WERI-Rb-1 (cell line): ENCODE results near the gene KCNMA1.

Experiments
- DNase-seq: peaks from one replicate; pipeline ENCODE4 v3.0.0-alpha.2; 2020
- H3K27ac ChIP-seq: fragments of 250-450 bp; sonication (Bioruptor Pico); 2 replicates; pipeline ENCODE4 v1.5.1; 2020; ENCODE audit warnings: mild to moderate bottlenecking, moderate library complexity
- H3K27me3 ChIP-seq: fragments of 250-450 bp; sonication (Bioruptor Pico); 2 replicates; pipeline ENCODE4 v1.5.1; 2021; ENCODE audit warnings: mild to moderate bottlenecking, low read depth, moderate library complexity; ENCODE audit not compliant: insufficient read depth, severe bottlenecking
- H3K36me3 ChIP-seq: fragments of 250-450 bp; sonication (Bioruptor Pico); 2 replicates; pipeline ENCODE4 v1.5.1; 2020; ENCODE audit warnings: mild to moderate bottlenecking, moderate library complexity
- H3K4me3 ChIP-seq: 2 replicates; pipeline ENCODE4 v1.5.1; 2011; ENCODE audit warnings: low read depth, mild to moderate bottlenecking, control low read depth, low read length
- H3K9me3 ChIP-seq: fragments of 250-450 bp; sonication (Bioruptor Pico); 2 replicates; pipeline ENCODE4 v1.5.1; 2021; ENCODE audit warnings: mild to moderate bottlenecking, moderate library complexity; ENCODE audit not compliant: severe bottlenecking
- CTCF ChIP-seq: IDR thresholded peaks from 2 replicates; pipeline ENCODE4 v1.5.1; 2011; ENCODE audit warnings: low read depth, mild to moderate bottlenecking, control low read depth, inconsistent platforms, low read length

Gene KCNMA1

DNA sequence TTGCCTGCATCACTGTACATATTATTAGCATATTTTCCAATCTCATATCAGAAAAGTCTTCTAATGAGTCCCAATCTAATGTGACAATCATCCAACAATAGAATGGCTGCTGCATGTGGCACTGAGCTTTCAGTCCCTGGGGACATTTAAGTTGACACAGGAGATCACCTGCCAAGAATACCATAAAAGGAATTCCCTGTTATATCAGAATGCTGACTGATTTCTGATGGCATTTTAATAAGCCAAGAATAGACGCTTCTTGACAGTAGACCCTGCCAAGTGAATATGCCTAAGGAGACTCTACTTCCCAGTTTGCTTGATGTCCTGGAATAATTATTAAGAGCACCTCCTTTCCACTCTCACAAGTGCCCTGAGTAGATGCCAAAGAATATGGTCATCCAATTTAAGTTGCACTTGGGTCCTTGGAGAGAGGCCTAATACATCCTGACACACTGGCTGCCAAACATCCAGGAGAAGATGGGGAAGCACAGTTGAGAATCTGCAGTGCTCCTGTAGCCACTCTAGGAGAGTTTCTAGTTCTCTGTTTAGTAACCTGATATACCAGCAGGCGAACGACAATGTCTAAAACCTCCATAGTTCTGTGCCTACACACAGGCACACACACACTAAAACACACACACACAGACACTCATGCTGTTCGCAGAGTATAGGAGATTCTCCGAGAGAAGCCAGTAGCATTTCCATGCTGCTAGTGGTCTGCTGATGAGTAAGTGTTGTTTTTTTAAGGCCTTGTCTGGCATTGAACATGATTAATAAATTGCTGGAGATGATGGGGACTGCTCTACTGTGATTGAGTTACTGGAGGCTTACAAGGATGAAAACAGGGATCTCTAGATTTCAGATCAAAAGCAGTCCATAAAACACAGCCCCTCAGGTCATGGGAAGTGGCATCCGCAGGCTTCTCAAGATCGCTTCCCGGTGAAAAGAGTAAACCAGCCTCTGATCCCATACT is 369.6 kb downstream of the KCNMA1 start:
- H3K4me3 ChIP-seq: no peak overlapping the region
- DNase-seq: no peak
- H3K27me3 ChIP-seq: no peaks in the 10 kb centered on the region
- no peak overlapping the region for H3K27ac ChIP-seq
- TF ChIP-seq CTCF: no peak
- no peaks in the 10 kb centered on the region for H3K36me3 ChIP-seq
- no peaks in the 10 kb centered on the region for H3K9me3 ChIP-seq

- Histone ChIP-seq H3K27me3 (no peaks in the 10 kb centered on the region), H3K36me3 (no peaks in the 10 kb centered on the region), H3K9me3 (no peaks in the 10 kb centered on the region), H3K4me3 (no peak overlapping the region), H3K27ac (no peak overlapping the region)
- no peak for DNase-seq
- no peak for TF ChIP-seq CTCF
Measured at GRCh38 chr10:77266242-77266641, 371.4 kb downstream of the KCNMA1 start.

GRCh38 chr10:77264527-77264926 is 373.1 kb downstream of the KCNMA1 start:
- H3K27me3 ChIP-seq: no peaks in the 10 kb centered on the region
- H3K36me3 ChIP-seq: no peaks in the 10 kb centered on the region
- H3K4me3 ChIP-seq: no peak overlapping the region
- H3K27ac ChIP-seq: no peak overlapping the region
- H3K9me3 ChIP-seq: no peaks in the 10 kb centered on the region
- DNase-seq: no peak
- TF ChIP-seq CTCF: no peak

GRCh38 chr10:77264107-77264506 is 373.5 kb downstream of the KCNMA1 start:
- no peaks in the 10 kb centered on the region for H3K27me3 ChIP-seq
- DNase-seq: no peak
- no peak for TF ChIP-seq CTCF

GRCh38 chr10:77263700-77264099 is 373.9 kb downstream of the KCNMA1 start:
- Histone ChIP-seq H3K4me3 (no peak overlapping the region), H3K9me3 (no peaks in the 10 kb centered on the region), H3K36me3 (no peaks in the 10 kb centered on the region), H3K27ac (no peak overlapping the region), H3K27me3 (no peaks in the 10 kb centered on the region)
- DNase-seq: no peak
- no peak for TF ChIP-seq CTCF

More at GRCh38 chr10:77264107-77264506, 373.5 kb downstream of the KCNMA1 start:
- H3K9me3 ChIP-seq: no peaks in the 10 kb centered on the region
- H3K4me3 ChIP-seq: no peak overlapping the region
- no peaks in the 10 kb centered on the region for H3K36me3 ChIP-seq
- H3K27ac ChIP-seq: no peak overlapping the region
